NCI-H1092 (cell line): ENCODE results near the gene PPM1L.
A peak's percentile ranks its signal among the peaks of the same experiment; 100 is the strongest.

ENCODE experiments used
- DNase-seq: peaks from one replicate; lab custom pipeline; 2025; lab: John Stamatoyannopoulos, UW

PPM1L gene

GRCh38 chr3:161100994-161101393 is 345.0 kb downstream of the PPM1L start:
- DNase-seq = no peak

GRCh38 chr3:161101609-161102008 is 345.6 kb downstream of the PPM1L start:
- DNase-seq = no peak

- no peak for DNase-seq
These were observed 347.9 kb downstream of the PPM1L start for GRCh38 chr3:161103776-161104385.

- peak; percentile 66 for DNase-seq
These were observed 348.8 kb downstream of the PPM1L start, which contains the start of gene B3GALNT1 for GRCh38 chr3:161104561-161105551. Gene B3GALNT1, minus strand, starts transcription at chr3:161105349. Its CDS starts 18,595 bp downstream, at chr3:161086754.

GRCh38 chr3:161107311-161107710 is 351.3 kb downstream of the PPM1L start:
- DNase-seq = no peak

GRCh38 chr3:161108840-161109239 is 352.8 kb downstream of the PPM1L start:
- DNase-seq = no peak

- no peak for DNase-seq
These were observed 361.6 kb downstream of the PPM1L start for GRCh38 chr3:161117646-161118045.

GRCh38 chr3:161126495-161126894 is 370.5 kb downstream of the PPM1L start:
- no peak for DNase-seq
